Aorta (tissue), 5 donors: Measurements from ENCODE around the gene ATP2B3. TPM values are rescaled to one million over a fixed set of nuclear protein-coding genes. Genes with fewer than 3 reads are reported as not detected.

Source experiments
- ATAC-seq: fragments of 200-7000 bp; cut with Tn5 transposase; one replicate; pipeline ENCODE4 v1.9.1; 2022; ENCODE audit warnings: moderate library complexity; ENCODE audit not compliant: low FRiP score
- DNase-seq, 2 donors: peaks; one replicate each; pipeline ENCODE4 v3.0.0-alpha.2; 2020
- H3K27ac ChIP-seq, 2 donors: one replicate each; pipeline ENCODE4 v1.5.1; 2013; ENCODE audit warnings: low read length in 2 of 2, mild to moderate bottlenecking in 2 of 2, moderate library complexity in 2 of 2, control low read depth in 1 of 2, inconsistent platforms in 1 of 2, low read depth in 1 of 2
- H3K27me3 ChIP-seq, 2 donors: one replicate each; pipeline ENCODE4 v1.6.1; 2013; ENCODE audit warnings: control low read depth in 1 of 2, low read length in 1 of 2, mild to moderate bottlenecking in 1 of 2, moderate library complexity in 1 of 2; ENCODE audit not compliant: insufficient read depth in 2 of 2, control insufficient read depth in 1 of 2
- H3K36me3 ChIP-seq, 2 donors: one replicate each; pipeline ENCODE4 v1.6.1; 2013; ENCODE audit warnings: control low read depth in 1 of 2, low read length in 1 of 2, mild to moderate bottlenecking in 1 of 2; ENCODE audit not compliant: insufficient read depth in 2 of 2, control insufficient read depth in 1 of 2
- H3K4me1 ChIP-seq, 2 donors: one replicate each; pipeline ENCODE4 v1.6.1; 2013; ENCODE audit warnings: low read length in 2 of 2, control low read depth in 1 of 2, mild to moderate bottlenecking in 1 of 2, moderate library complexity in 1 of 2; ENCODE audit not compliant: insufficient read depth in 2 of 2, control insufficient read depth in 1 of 2
- H3K4me3 ChIP-seq, 2 donors: one replicate each; pipeline ENCODE4 v1.5.1; 2013; ENCODE audit warnings: low read length in 2 of 2, control low read depth in 1 of 2, mild to moderate bottlenecking in 1 of 2
- H3K9me3 ChIP-seq: one replicate; pipeline ENCODE4 v1.6.1; 2013; ENCODE audit warnings: mild to moderate bottlenecking, low read length; ENCODE audit not compliant: control insufficient read depth
- WGBS, 2 donors: extraction: QIAGEN DNeasy Blood & Tissue Kit; methylation state at CpG; one replicate each; pipeline ENCODE4 v1.1.7; 2013; 5-methylcytosine and 5-hydroxymethylcytosine counted together
- intact Hi-C, 2 donors: fragments of 100-400 bp; cut with DNase I; formaldehyde crosslinking; loops; one replicate each; pipeline versions ENCODE4 v1.14.2 to v1.15.0; 2022
- polyA plus RNA-seq, 2 donors: library from polyadenylated mRNA; stranded (reverse); fragments of 200-250 nt; gene quantifications; one replicate each; pipeline ENCODE4 v1.2.3, GENCODE V29; 2013
- total RNA-seq, 2 donors: library from RNA; stranded (reverse); fragmentation: NEBNext Ultra II Directional; extraction: Animal tissue kit (Norgen Biotek cat#: 25700); gene quantifications; one replicate each; pipeline ENCODE4 v1.2.1, GENCODE V29; 2021
- donor health status: healthy with polysubstance abuse.
- donor health status: Bipolar disorder and iron deficiency.
- donor health status: DM: no; HTN: no; CAD: no.
- donor health status: DM: no; HTN: no; CAD: no.
- donor health status: DM: yes; HTN: yes; CAD: no.

ATP2B3 gene
- total and polyA plus RNA-seq, 4 donors: 0.19 to 0.27 (median 0.20) TPM; not detected in 1

DNA sequence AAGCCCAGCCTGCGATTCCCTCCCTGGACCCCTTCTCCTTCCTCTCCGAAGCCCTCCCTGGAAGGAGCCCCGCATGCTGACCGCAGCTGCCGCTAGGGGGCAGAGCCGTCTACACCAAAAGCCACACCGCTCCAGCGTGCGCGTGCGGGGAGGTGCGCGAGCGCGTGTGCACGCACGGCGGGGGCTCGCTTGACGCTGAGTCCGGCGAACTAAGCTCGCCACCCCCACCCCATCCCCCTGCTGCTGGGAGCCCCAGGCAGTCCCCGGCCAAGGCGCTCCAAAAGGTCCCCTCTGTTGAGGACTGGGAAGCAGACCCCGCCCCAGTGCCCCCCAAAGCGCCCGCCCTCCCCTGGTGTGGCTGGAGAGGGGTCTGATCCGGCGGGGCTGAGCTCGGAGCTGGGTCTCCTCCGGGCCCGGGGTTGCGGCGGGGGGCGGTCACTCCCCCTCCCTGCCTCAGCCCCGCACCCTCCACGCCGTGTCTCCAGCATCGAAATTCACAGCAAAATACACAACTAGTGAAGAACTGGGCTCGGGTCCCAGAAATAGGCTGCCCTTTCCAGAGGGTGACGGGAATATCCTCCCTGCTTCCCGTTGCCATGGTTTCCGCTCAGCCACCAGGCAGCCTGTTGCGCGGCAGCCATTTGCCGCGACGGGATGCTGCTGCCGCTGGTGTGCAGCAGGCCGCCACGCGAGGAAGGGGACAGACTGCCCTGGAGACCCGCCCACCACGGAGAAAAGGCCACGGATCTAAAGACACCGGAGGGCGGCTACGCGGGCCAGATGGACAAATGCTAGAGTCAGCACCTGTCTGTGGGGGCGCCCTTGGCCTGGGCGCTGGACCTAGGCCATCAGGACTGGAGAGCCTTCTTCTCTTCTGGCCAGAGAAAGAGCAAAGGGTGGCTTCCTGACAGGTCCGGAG is 92.7 kb downstream of the ATP2B3 start:
- Histone ChIP-seq H3K4me1 (no peaks in the 10 kb centered on the region), H3K27me3 (no peaks in the 10 kb centered on the region), H3K27ac (no peak overlapping the region), H3K36me3 (no peaks in the 10 kb centered on the region), H3K4me3 (peak overlapping the region in 1 of 2 donors; percentile 26), H3K9me3 (no peaks in the 10 kb centered on the region)
- WGBS, 2 donors: 2 to 29% methylated on average over 53 to 63 of the region's 63 CpGs
- intact Hi-C loops: loop anchor here in 1 of 2 donors (5.0 kb wide), 1 partner anchor 57 kb away; no protein-coding TSS in a partner anchor
- DNase-seq (peak; percentile 83 to 91), ATAC-seq (peak; percentile 90)

DNA sequence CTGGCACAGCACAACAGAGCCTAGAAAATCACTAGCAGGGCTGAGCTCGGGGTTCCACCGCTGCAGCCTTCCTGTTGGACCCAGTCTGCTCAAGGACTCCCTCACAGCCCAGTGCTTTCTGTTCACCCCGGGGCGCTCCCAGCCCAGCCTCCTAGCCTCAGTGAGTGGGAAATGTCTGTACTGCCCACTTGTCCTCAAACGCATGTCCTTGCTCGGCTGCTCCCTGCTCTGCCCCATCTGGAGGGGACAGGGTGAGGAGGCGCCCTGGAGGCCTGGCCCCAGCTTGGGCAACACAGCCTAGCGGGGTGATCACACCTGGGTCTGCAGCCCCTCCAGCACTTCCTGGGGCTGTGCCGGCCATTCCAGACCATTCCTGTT is 93.4 kb downstream of the ATP2B3 start:
- Histone ChIP-seq H3K36me3 (no peaks in the 10 kb centered on the region), H3K27me3 (no peaks in the 10 kb centered on the region), H3K4me1 (no peaks in the 10 kb centered on the region), H3K27ac (no peak overlapping the region), H3K4me3 (no peak overlapping the region), H3K9me3 (no peaks in the 10 kb centered on the region)
- WGBS, 2 donors: 72 to 81% methylated on average over 8 to 9 of the region's 9 CpGs
- ATAC-seq: no peak
- DNase-seq: peak in 1 of 2 donors; percentile 71
- intact Hi-C loops: no loop called here

DNA sequence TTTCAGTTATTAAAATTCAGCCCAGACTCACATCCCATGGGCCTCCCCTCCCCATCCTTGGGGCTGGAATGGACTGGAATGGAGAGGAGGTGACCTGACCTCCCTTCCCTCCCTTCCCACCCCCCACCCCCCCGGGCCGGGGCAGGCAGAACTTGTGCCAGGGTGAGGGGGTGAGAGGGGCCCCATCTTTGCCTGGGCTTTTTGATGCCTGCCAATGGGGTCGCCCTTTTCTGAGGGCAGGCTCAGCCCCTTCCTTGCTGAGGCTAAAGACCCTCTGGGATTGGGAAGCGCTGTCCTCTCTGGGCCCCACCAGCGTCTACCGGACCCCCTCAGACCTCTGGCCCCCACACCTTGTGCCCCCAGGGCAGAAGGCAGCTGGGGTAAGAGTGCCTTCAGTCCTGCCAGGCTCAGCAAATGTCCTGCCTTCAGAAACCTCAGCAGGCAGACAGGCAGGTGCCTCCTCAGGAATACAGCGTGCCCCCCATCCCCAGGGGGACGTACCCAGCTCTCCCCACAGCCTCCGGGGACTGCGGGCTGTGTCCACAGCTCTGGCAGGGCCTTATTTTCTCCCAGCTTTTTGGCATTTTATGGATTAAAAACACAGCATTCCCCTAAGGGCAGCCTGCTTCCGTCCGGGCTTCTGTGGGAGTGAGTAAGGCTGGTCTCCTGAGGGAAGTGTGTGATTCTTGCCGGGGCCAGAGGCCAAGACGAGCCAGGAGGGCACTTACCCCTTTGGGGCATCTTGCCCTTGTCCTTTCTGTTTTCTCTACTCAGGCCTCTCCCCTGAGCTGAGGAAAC is 94.1 kb downstream of the ATP2B3 start:
- no peaks in the 10 kb centered on the region for H3K27me3 ChIP-seq
- H3K27ac ChIP-seq: no peak overlapping the region
- intact Hi-C loops: no loop called here
- H3K4me3 ChIP-seq: no peak overlapping the region
- DNase-seq (peak in 1 of 2 donors; percentile 69), ATAC-seq (no peak)
- no peaks in the 10 kb centered on the region for H3K36me3 ChIP-seq
- no peaks in the 10 kb centered on the region for H3K4me1 ChIP-seq
- WGBS, 2 donors: 48 to 63% methylated on average over 14 of the region's 14 CpGs
- H3K9me3 ChIP-seq: no peaks in the 10 kb centered on the region

DNA sequence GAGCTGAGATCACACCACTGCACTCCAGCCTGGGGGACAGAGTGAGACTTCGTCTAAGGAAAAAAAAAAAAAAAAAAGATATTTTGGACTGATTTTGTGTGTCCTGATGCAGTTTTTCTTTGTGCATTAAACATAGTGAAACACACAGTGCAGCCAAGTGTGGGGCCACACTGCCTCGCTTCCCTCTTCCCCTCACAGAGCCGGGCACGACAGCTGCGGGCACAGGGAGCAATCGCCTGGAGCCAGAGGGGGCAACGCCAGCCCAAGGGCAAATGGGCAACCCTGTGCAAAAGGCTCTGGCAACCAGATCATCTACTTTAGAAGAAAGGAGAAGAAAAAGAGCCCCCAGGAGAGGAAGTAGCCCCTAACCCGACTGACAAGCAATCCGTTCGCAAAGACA is 95.0 kb downstream of the ATP2B3 start:
- no peak for ATAC-seq
- no peaks in the 10 kb centered on the region for H3K9me3 ChIP-seq
- no peaks in the 10 kb centered on the region for H3K36me3 ChIP-seq
- WGBS, 2 donors: 74 to 80% methylated on average over 10 of the region's 10 CpGs
- no peaks in the 10 kb centered on the region for H3K4me1 ChIP-seq
- intact Hi-C loops: no loop called here
- no peak overlapping the region for H3K4me3 ChIP-seq
- no peak for DNase-seq
- H3K27ac ChIP-seq: no peak overlapping the region
- no peaks in the 10 kb centered on the region for H3K27me3 ChIP-seq

DNA sequence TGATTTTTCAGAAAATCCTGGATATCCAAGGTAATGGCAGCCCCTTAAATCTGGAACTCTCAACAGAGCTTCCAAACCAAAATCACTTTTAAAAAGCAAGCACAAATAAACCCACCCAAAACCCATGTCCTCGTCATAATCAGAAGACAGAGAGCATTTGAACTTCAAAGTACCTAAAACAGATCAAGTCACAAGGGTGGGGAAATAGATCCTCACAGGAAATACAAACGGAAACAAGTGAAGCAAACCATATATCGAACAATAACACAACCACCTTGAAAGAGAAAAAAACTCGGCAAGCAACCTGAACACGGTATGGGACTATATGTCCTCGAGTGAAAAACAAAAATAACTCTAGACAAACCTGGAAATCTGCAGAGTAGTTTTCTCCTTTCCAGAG is 97.4 kb downstream of the ATP2B3 start:
- intact Hi-C loops: no loop called here
- H3K27ac ChIP-seq: no peak overlapping the region
- no peaks in the 10 kb centered on the region for H3K36me3 ChIP-seq
- no peaks in the 10 kb centered on the region for H3K27me3 ChIP-seq
- no peaks in the 10 kb centered on the region for H3K9me3 ChIP-seq
- DNase-seq (no peak), ATAC-seq (no peak)
- H3K4me3 ChIP-seq: no peak overlapping the region
- H3K4me1 ChIP-seq: no peaks in the 10 kb centered on the region
- WGBS, 2 donors: 71 to 75% methylated on average over 6 of the region's 6 CpGs

DNA sequence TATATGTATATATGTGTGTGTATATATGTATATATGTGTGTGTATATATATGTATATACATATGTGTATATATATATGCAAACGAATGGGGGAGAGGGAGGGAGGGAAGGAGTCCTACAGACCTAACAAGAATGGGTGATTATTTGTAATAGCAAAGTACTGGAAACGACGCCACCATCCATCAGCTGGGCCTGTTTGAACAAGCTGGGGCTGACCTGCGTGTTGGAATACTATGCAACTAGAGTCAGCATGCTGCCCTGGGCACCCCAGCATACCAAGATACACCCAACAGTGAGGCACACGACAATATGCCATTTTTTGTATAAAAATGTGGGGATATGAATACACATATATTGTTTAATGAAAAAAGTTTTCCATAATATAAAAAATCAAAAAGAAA is 103.1 kb downstream of the ATP2B3 start:
- intact Hi-C loops: no loop called here
- DNase-seq (no peak), ATAC-seq (no peak)
- 76 to 84% methylated on average over 5 of the region's 5 CpGs for WGBS, 2 donors
- H3K9me3 ChIP-seq: no peaks in the 10 kb centered on the region
- H3K4me1 ChIP-seq: no peaks in the 10 kb centered on the region
- H3K27ac ChIP-seq: no peak overlapping the region
- no peaks in the 10 kb centered on the region for H3K27me3 ChIP-seq
- no peak overlapping the region for H3K4me3 ChIP-seq
- no peaks in the 10 kb centered on the region for H3K36me3 ChIP-seq

DNA sequence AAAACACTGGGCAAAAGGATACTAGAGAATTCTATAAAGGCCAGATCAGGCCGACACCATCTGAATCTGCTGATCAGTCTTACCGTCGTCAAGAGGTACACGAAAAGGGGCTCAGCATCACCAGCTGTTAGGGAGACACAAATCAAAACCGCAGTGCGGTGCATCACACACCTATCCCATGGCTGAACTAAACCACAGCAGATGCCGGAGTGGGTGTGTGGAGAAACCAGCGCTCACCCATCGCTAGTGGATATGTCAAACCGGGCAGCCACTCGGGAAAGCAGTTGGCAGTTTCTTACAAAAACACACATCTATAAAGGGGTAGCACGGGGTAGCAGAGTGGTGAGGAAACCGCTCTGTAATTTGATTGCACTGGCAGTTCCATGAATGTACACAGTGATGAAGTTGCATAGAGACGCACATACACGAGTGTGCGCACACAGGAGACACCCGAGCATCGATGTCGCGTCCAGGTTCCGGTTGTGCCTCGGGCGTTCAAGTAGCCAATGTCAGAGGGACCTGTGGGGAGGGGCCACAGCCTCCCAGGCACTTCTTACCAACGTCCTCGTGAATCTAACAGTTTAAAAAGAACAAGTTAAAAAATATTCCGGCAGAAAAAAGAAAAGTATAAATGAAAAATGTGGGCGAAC is 104.6 kb downstream of the ATP2B3 start:
- no peak for ATAC-seq
- 85 to 86% methylated on average over 27 of the region's 27 CpGs for WGBS, 2 donors

DNA sequence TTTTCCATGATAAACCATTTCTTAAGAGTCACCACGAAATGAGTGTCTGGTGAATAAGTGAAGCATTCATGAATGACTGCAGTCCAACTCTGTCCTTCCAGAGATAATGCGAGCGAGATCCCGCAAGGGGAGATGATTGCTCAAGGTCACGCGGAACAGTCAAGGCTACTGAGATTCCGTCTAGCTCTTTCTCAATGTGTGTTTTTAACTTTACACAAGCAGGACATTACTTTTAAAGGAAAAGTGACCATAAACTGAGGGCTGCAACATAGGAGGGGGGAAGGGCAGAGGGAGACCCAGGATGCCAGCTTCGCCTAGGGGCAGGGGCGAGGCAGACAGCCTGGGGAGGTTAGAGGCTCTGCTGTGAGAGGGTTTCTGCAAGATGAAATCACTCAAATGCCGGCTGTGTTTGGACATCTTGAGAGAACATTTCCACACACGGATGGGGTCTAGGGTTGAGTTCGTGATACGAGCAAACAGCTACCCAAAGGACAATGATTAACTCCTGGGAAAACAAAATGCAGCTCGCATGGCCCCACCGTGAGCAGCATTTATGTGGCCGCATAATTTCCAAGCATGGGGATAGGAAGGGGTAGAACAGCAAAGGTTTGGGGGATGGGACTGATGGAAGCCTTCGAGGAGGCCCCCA is 105.3 kb downstream of the ATP2B3 start:
- no peaks in the 10 kb centered on the region for H3K9me3 ChIP-seq
- H3K4me3 ChIP-seq: no peak overlapping the region
- ATAC-seq (no peak), DNase-seq (no peak)
- 58 to 67% methylated on average over 17 of the region's 17 CpGs for WGBS, 2 donors
- no peak overlapping the region for H3K27ac ChIP-seq
- H3K36me3 ChIP-seq: no peaks in the 10 kb centered on the region
- H3K4me1 ChIP-seq: no peaks in the 10 kb centered on the region
- H3K27me3 ChIP-seq: no peaks in the 10 kb centered on the region
- intact Hi-C loops: no loop called here

More for the DNA sequence above, 104.6 kb downstream of the ATP2B3 start:
- Histone ChIP-seq H3K27me3 (no peaks in the 10 kb centered on the region), H3K9me3 (no peaks in the 10 kb centered on the region), H3K27ac (no peak overlapping the region), H3K4me1 (no peaks in the 10 kb centered on the region), H3K4me3 (no peak overlapping the region), H3K36me3 (no peaks in the 10 kb centered on the region)
- intact Hi-C loops: no loop called here
- DNase-seq: peak in 1 of 2 donors; percentile 55
